Kidney epithelial cell (primary cell): Measurements from ENCODE around the gene ITGA4. TPM values are rescaled to one million over a fixed set of nuclear protein-coding genes. Genes with fewer than 3 reads are reported as not detected.

Experiments used
- DNase-seq: peaks from one replicate; pipeline ENCODE4 v3.0.0-alpha.2; 2010; ENCODE audit warnings: low read depth
- H3K27me3 ChIP-seq: 2 replicates; pipeline ENCODE4 v1.6.0; 2011; ENCODE audit warnings: low read length; ENCODE audit not compliant: control insufficient read depth, insufficient read depth
- H3K36me3 ChIP-seq: 2 replicates; pipeline ENCODE4 v1.5.1; 2011; ENCODE audit warnings: low read length; ENCODE audit not compliant: control insufficient read depth, insufficient read depth
- H3K4me3 ChIP-seq: 2 replicates; pipeline ENCODE4 v1.5.1; 2011; ENCODE audit warnings: low read depth, mild to moderate bottlenecking, control low read depth, low read length
- total RNA-seq: library from RNA; depleted of rRNA; stranded (reverse); fragments of >200 nt; gene quantifications from 2 replicates; pipeline ENCODE4 v1.2.3, GENCODE V29; 2015
- TF ChIP-seq, protein P1 (sequence below): IDR thresholded peaks from 2 replicates; pipeline ENCODE4 v1.5.1; 2011; ENCODE audit warnings: mild to moderate bottlenecking, moderate library complexity, low read length, control low read depth, inconsistent platforms; ENCODE audit not compliant: insufficient read depth, poor library complexity, severe bottlenecking

Gene ITGA4
- total RNA-seq, 1 donor from 2014 or later, result 11.0 TPM

DNA sequence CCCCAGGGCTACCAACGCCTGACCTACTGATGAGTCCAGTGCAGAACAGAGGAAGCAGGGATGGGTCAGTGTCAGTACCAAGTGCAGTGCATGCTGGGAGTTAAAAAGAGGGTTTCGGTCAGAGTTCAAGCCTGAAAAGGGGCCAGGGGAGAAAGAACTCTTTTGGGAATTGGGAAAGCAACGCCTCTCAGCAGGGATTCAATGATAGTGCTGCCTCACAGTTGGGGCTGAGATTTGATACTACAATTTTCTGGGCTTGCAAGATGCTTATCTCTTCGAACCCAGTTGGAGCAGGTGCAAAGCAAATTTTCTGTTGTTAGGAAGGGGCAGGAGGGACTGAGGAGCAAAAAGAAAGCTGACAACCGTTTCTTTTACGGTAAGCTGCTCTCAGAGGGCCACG is 117.1 kb downstream of the ITGA4 start:
- Histone ChIP-seq H3K4me3 (no peak overlapping the region), H3K36me3 (no peaks in the 10 kb centered on the region), H3K27me3 (no peaks in the 10 kb centered on the region)
- TF ChIP-seq, protein P1, sequence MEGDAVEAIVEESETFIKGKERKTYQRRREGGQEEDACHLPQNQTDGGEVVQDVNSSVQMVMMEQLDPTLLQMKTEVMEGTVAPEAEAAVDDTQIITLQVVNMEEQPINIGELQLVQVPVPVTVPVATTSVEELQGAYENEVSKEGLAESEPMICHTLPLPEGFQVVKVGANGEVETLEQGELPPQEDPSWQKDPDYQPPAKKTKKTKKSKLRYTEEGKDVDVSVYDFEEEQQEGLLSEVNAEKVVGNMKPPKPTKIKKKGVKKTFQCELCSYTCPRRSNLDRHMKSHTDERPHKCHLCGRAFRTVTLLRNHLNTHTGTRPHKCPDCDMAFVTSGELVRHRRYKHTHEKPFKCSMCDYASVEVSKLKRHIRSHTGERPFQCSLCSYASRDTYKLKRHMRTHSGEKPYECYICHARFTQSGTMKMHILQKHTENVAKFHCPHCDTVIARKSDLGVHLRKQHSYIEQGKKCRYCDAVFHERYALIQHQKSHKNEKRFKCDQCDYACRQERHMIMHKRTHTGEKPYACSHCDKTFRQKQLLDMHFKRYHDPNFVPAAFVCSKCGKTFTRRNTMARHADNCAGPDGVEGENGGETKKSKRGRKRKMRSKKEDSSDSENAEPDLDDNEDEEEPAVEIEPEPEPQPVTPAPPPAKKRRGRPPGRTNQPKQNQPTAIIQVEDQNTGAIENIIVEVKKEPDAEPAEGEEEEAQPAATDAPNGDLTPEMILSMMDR, result no peak
- DNase-seq, result no peak

DNA sequence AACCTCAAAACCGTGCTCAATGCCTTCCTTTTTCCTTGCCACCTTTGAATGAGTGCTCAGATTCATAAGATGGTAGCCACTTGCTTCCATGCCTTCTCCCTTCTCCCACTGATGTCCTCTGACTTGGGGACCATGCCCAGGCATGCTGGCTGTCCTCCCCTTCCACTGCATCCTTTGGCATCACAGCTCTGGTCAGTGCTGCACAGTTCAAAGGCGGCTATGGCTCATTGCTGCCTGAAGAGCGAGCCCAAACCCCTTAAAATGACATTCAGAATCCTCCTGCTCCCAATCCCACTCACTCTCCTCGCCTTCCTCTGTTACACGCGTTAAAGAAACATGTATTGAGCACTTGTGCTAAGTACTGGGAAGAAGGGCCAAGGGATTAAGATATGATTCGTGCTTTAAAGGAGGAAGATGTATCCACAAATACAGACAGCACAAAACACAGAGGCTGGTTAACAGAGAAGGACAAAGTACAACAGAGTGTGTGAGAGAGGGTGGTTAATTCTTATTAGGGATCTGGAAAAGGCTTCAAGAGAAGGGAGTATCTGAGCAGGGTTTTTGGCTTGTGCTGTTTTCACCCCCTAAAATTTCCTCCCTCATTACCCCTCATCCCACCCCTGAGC is 118.0 kb downstream of the ITGA4 start:
- H3K4me3 ChIP-seq, result no peak overlapping the region
- no peaks in the 10 kb centered on the region for H3K27me3 ChIP-seq
- TF ChIP-seq, protein P1, result no peak
- H3K36me3 ChIP-seq, result no peaks in the 10 kb centered on the region
- DNase-seq, result no peak

DNA sequence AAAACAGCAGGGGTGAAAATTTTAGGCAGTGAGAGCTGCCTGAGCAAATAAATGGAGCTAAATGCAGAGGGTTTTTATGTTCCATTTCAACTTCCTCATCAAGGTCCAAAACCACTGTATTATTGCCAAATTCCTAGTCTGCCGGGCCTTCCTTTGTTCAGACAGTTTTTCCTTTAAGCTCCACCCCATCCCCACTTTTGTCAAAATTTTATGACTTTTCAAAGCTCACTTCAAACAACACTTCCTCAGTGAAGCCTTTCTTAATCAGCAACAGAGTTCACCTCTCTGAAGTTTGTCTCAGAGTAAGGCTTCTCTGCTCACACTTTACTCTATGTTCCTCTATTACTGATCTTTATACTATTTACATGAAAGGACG is 118.5 kb downstream of the ITGA4 start:
- TF ChIP-seq, protein P1, result no peak
- Histone ChIP-seq H3K36me3 (no peaks in the 10 kb centered on the region), H3K27me3 (no peaks in the 10 kb centered on the region), H3K4me3 (no peak overlapping the region)
- no peak for DNase-seq

DNA sequence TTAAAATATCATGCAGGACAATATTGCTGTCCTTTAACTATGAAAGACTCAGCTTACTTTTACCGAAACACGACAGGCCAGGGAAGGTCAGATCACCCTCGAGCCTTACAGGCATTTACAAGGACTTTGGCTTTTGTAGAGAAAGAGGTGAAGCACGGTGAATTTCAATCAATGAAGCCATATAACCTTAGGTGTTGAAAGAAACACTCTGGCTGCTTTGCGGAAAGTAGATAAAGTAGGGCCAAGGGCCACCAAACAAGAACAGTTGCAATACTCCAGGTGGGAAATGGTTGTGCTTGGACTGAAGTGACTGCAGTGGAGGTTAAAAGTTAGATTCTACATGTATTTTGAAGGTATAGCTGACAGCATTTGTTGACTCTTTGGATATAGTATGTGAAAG is 119.2 kb downstream of the ITGA4 start:
- Histone ChIP-seq H3K27me3 (no peaks in the 10 kb centered on the region), H3K4me3 (no peak overlapping the region), H3K36me3 (no peaks in the 10 kb centered on the region)
- DNase-seq, result no peak
- TF ChIP-seq, protein P1, result no peak

DNA sequence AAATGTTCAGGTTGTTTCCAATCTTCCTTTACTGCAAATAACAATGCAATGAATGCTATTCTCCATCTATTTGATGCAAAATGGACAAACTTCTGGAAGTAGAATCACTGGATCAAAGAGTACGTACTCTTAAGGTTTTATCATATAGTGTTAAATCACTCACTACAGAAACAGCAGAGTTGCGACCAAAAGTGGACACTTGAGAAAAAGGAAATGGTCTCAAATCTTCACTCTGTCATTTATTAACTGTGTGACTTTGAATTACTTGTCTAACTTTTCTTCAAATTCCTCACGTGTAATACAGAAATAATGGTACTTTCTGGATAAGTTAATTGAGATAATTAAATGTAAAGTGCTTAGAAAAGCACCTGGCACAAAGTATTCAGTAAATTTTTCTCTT is 121.6 kb downstream of the ITGA4 start:
- no peaks in the 10 kb centered on the region for H3K27me3 ChIP-seq
- no peak for DNase-seq

More for the DNA sequence above, 121.6 kb downstream of the ITGA4 start:
- no peak overlapping the region for H3K4me3 ChIP-seq
- TF ChIP-seq, protein P1, result no peak
- no peaks in the 10 kb centered on the region for H3K36me3 ChIP-seq
